Measurements from ENCODE around the gene CST7.

The CST7 gene

GRCh38 chr20:24985802-24986201, 36.7 kb downstream of the CST7 start:
- H3K27me3 Mint-ChIP-seq (ENCODE audit: low read depth, poor library complexity) = no peaks in the 10 kb centered on the region
- peaks cover 14% of the 10 kb centered on the region for H3K9me3 Mint-ChIP-seq
- no peak overlapping the region for H3K4me3 Mint-ChIP-seq
- peak overlapping the region; percentile 80 for H3K27ac Mint-ChIP-seq
- no peak for TF ChIP-seq CTCF (IDR thresholded peaks at IDR 0.05)
- peaks cover 34% of the 10 kb centered on the region for H3K36me3 Mint-ChIP-seq (ENCODE audit: low read depth)
- no peak for DNase-seq
- H3K4me1 Mint-ChIP-seq = peaks cover 34% of the 10 kb centered on the region

GRCh38 chr20:24986436-24987015, 37.5 kb downstream of the CST7 start:
- DNase-seq = no peak
- TF ChIP-seq CTCF (IDR thresholded peaks at IDR 0.05) = no peak
- H3K4me1 Mint-ChIP-seq = peaks cover 42% of the 10 kb centered on the region

GRCh38 chr20:24987244-24987643, 38.2 kb downstream of the CST7 start:
- H3K4me1 Mint-ChIP-seq = peaks cover 47% of the 10 kb centered on the region
- TF ChIP-seq CTCF (IDR thresholded peaks at IDR 0.05) = no peak
- DNase-seq = no peak
- H3K27ac Mint-ChIP-seq = no peak overlapping the region
- no peaks in the 10 kb centered on the region for H3K27me3 Mint-ChIP-seq (ENCODE audit: low read depth, poor library complexity)
- H3K4me3 Mint-ChIP-seq = no peak overlapping the region
- peaks cover 3% of the 10 kb centered on the region for H3K9me3 Mint-ChIP-seq
- peaks cover 20% of the 10 kb centered on the region for H3K36me3 Mint-ChIP-seq (ENCODE audit: low read depth)

More at GRCh38 chr20:24986436-24987015, 37.5 kb downstream of the CST7 start:
- Mint-ChIP-seq H3K36me3 (ENCODE audit: low read depth) (peaks cover 27% of the 10 kb centered on the region), H3K4me3 (no peak overlapping the region), H3K9me3 (peaks cover 7% of the 10 kb centered on the region), H3K27ac (no peak overlapping the region), H3K27me3 (ENCODE audit: low read depth, poor library complexity) (no peaks in the 10 kb centered on the region)

GRCh38 chr20:24987873-24988835, 39.1 kb downstream of the CST7 start:
- H3K4me1 Mint-ChIP-seq = peaks cover 51% of the 10 kb centered on the region
- H3K27me3 Mint-ChIP-seq (ENCODE audit: low read depth, poor library complexity) = no peaks in the 10 kb centered on the region
- H3K27ac Mint-ChIP-seq = no peak overlapping the region
- no peaks in the 10 kb centered on the region for H3K9me3 Mint-ChIP-seq
- no peak for DNase-seq
- no peak overlapping the region for H3K4me3 Mint-ChIP-seq
- no peak for TF ChIP-seq CTCF (IDR thresholded peaks at IDR 0.05)
- H3K36me3 Mint-ChIP-seq (ENCODE audit: low read depth) = peaks cover 11% of the 10 kb centered on the region

GRCh38 chr20:24989162-24989561, 40.1 kb downstream of the CST7 start:
- H3K4me3 Mint-ChIP-seq = no peak overlapping the region
- H3K4me1 Mint-ChIP-seq = peaks cover 54% of the 10 kb centered on the region
- DNase-seq = no peak
- no peak for TF ChIP-seq CTCF (IDR thresholded peaks at IDR 0.05)
- H3K36me3 Mint-ChIP-seq (ENCODE audit: low read depth) = peaks cover under 1% of the 10 kb centered on the region
- H3K9me3 Mint-ChIP-seq = no peaks in the 10 kb centered on the region
- H3K27ac Mint-ChIP-seq = no peak overlapping the region
- H3K27me3 Mint-ChIP-seq (ENCODE audit: low read depth, poor library complexity) = peaks cover 4% of the 10 kb centered on the region
